Motor neuron (in vitro differentiated cells): ENCODE data around the gene ARFIP2. TPM values are rescaled to one million over a fixed set of nuclear protein-coding genes. Genes with fewer than 3 reads are reported as not detected.
A peak's percentile ranks its signal among the peaks of the same experiment; 100 is the strongest.

ENCODE experiments used
- ATAC-seq, 8 experiments: fragments of 200-7000 bp; cut with Tn5 transposase; replicated peaks in 6 of 8; 2 replicates each; pipeline ENCODE4 v1.8.0; 2021; ENCODE audit warnings: mild to moderate bottlenecking in 8 of 8, moderate library complexity in 8 of 8
- H3K27ac ChIP-seq, 2 donors: fragments of 250-450 bp; sonication (Bioruptor Pico); 2 replicates each; pipeline ENCODE4 v1.9.0; 2021; ENCODE audit warnings: antibody characterized with exemption in 2 of 2, mild to moderate bottlenecking in 2 of 2, moderate library complexity in 1 of 2
- H3K4me1 ChIP-seq, 2 donors: fragments of 250-450 bp; sonication (Bioruptor Pico); replicated peaks in 1 of 2; 2 replicates each; pipeline ENCODE4 v1.6.1; 2021; ENCODE audit warnings: antibody characterized with exemption in 2 of 2, mild to moderate bottlenecking in 2 of 2, moderate library complexity in 1 of 2
- H3K4me3 ChIP-seq, 5 donors: fragments of 250-450 bp; sonication (Bioruptor Pico); 2 replicates each; pipeline ENCODE4 v1.9.0; 2021; ENCODE audit warnings: antibody characterized with exemption in 5 of 5, mild to moderate bottlenecking in 5 of 5, moderate library complexity in 4 of 5
- WGBS, 10 experiments: fragments of 450-650 bp; shearing (Covaris generic); methylation state at CpG; one replicate each; pipeline ENCODE4 v1.0.0; 2022; 5-methylcytosine and 5-hydroxymethylcytosine counted together
- in situ Hi-C, 9 experiments: fragments of 400-800 bp; cut with MboI; loops; one replicate each; pipeline ENCODE4 v1.15.0; 2021; ENCODE audit warnings: low sequenced_read_pairs in 9 of 9, low pct_unique_long_range_greater_than_20kb in 2 of 9; ENCODE audit not compliant: unreplicated experiment in 9 of 9
- total RNA-seq, 8 experiments: library from RNA; unstranded; fragments of 300-600 nt; gene quantifications; 2 replicates each; pipeline versions ENCODE4 v1.2.3 to v1.2.4, GENCODE V29; 2022

ARFIP2 gene
- total RNA-seq, 8 experiments from 2014 or later: 36.8 to 63.4 (median 57.2) TPM

DNA sequence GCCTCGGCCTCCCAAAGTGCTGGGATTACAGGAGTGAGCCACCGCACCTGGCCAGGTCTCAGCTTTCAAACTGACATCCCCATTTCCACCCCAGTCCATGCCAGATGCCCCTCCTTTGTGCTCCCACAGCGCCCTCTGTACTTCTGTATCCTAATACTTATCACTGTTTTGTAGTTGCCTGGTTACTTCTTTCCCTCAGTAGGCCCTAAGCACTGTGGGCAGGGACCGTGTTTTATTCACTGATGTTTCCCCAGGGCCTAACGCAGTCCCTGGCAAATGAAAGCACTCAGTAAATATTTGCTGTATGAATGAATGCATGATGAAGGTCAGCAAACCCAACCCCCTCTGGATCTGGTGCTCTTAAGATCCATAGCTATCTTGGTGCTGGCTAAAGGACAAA, 5.2 kb downstream of the ARFIP2 start:
- H3K4me3 ChIP-seq: no peak overlapping the region
- in situ Hi-C loops: no loop called here
- H3K4me1 ChIP-seq: peaks cover 18 to 24% of the 10 kb centered on the region in 2 donors
- H3K27ac ChIP-seq: no peak overlapping the region
- ATAC-seq: peak in 1 of 8 experiments; percentile 23
- WGBS, 10 experiments: 10 to 100% (median 69%) methylated on average over 1 to 4 of the region's 5 CpGs; no CpG with 5 or more reads in 3 of the 10 experiments

DNA sequence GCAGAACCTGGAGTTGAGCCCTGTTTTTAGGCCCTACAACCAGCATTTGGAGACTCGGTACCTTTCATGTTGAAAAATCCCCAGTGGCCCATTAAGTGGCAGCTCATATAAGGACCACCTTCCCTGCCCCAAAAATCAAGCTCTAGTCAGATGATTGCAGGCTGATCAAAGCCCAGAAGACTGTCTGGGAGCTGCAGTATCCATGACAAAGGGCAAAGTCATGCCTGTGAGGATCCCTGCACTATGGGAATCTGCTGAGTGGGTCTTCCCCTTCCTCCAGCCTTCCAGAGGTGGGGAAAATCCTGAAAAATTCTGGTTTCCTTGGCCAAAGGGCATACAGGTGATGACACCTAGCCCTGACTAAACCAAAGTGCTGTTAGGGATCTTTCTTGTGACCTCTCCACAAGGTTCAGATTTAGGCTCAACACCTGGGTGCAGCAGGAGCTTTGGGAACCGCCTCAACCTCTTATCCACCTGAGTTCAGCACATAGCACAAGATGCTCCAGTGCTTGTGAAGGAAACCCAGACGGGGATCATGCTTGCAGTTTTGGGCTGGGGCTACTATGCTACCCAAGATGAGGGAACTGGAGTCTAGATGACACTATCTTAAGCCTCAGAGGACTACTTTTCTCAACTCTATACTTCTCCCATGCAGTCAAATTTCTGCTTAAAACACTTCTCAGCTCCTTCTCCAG, 6.2 kb downstream of the ARFIP2 start:
- Histone ChIP-seq H3K4me1 (peaks cover 13 to 18% of the 10 kb centered on the region in 2 donors), H3K27ac (peak overlapping the region; percentile 85 to 86), H3K4me3 (peak overlapping the region in 2 of 5 donors; percentile 50 to 70)
- WGBS, 10 experiments: 32 to 100% (median 68%) methylated on average over 1 to 3 of the region's 3 CpGs; no CpG with 5 or more reads in 2 of the 10 experiments
- in situ Hi-C loops: no loop called here
- ATAC-seq: no peak

- H3K27ac ChIP-seq: peak overlapping the region; percentile 85 to 86
- WGBS, 10 experiments: 0 to 100% (median 58%) methylated on average over 1 to 6 of the region's 7 CpGs; no CpG with 5 or more reads in 1 of the 10 experiments
- peak overlapping the region; percentile 49 to 90 (median 50) for H3K4me3 ChIP-seq
- ATAC-seq: no peak
- in situ Hi-C loops: no loop called here
- peaks cover 13 to 16% of the 10 kb centered on the region in 2 donors for H3K4me1 ChIP-seq
Measured at GRCh38 chr11:6474413-6474792, 6.7 kb downstream of the ARFIP2 start.

GRCh38 chr11:6473451-6474412, 7.4 kb downstream of the ARFIP2 start, which contains the start of gene TRIM3:
TSS of gene TRIM3 (minus strand) at chr11:6473941. CDS start at chr11:6465695, 8,246 bp downstream.
- in situ Hi-C loops: no loop called here
- peaks cover 15 to 16% of the 10 kb centered on the region in 2 donors for H3K4me1 ChIP-seq
- 0 to 18% (median 2%) methylated on average over 3 to 10 of the region's 87 CpGs; no CpG with 5 or more reads in 7 of the 10 experiments for WGBS, 10 experiments
- ATAC-seq: peak; percentile 69 to 87 (median 80)
- H3K27ac ChIP-seq: peak within 1 kb of the TSS; percentile 85 to 86
- peak within 1 kb of the TSS; percentile 49 to 90 (median 50) for H3K4me3 ChIP-seq

DNA sequence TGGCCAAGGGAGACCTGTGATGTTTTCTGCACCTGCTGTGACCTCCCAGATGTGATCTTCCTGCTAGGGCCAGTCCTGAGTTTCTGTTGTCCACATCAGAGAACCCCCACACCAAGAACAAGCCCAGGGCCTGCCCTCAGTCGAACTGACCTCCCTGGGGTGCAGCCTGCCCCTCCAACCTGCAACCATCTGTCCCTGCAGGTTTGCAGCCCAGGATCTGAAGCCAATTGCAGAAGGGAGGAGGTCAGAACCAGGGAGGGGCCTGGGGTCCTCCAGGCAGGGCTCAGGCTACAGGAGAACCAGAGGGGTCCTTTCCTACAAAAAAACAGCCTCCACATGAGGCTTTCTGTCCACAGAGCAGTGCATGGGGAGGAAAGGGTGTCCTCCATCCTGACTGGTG, 8.2 kb downstream of the ARFIP2 start:
- peak overlapping the region; percentile 49 to 90 (median 50) for H3K4me3 ChIP-seq
- peak overlapping the region; percentile 26 to 65 for H3K27ac ChIP-seq
- in situ Hi-C loops: no loop called here
- WGBS, 10 experiments: 0 to 20% methylated on average over 1 of the region's 1 CpG; no CpG with 5 or more reads in 8 of the 10 experiments
- no peak for ATAC-seq
- H3K4me1 ChIP-seq: peaks cover 16% of the 10 kb centered on the region in 2 donors

DNA sequence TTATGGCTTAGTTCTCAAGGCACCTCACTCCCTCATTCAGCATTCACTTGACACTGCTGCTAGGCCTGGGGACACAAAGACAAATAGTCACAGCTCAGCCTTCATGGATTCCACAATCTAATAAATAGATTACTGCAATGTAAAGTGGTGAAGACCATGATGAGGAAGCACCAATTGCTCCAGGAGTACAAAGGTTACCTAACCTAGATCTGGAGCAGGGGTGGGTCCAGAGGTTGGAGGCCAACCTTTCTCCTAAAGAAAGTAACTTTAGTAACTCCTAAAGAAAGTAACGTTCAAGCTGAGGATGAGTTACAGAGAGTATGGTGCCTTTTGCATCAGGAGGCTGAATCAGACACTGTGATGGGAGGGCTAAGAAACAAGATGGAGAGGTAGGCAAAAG, 11.5 kb downstream of the ARFIP2 start:
- 91 to 100% (median 100%) methylated on average over 1 of the region's 1 CpG; no CpG with 5 or more reads in 5 of the 10 experiments for WGBS, 10 experiments
- H3K27ac ChIP-seq: no peak overlapping the region
- H3K4me3 ChIP-seq: no peak overlapping the region
- in situ Hi-C loops: no loop called here
- no peak for ATAC-seq
- peaks cover 14% of the 10 kb centered on the region in 2 donors for H3K4me1 ChIP-seq

DNA sequence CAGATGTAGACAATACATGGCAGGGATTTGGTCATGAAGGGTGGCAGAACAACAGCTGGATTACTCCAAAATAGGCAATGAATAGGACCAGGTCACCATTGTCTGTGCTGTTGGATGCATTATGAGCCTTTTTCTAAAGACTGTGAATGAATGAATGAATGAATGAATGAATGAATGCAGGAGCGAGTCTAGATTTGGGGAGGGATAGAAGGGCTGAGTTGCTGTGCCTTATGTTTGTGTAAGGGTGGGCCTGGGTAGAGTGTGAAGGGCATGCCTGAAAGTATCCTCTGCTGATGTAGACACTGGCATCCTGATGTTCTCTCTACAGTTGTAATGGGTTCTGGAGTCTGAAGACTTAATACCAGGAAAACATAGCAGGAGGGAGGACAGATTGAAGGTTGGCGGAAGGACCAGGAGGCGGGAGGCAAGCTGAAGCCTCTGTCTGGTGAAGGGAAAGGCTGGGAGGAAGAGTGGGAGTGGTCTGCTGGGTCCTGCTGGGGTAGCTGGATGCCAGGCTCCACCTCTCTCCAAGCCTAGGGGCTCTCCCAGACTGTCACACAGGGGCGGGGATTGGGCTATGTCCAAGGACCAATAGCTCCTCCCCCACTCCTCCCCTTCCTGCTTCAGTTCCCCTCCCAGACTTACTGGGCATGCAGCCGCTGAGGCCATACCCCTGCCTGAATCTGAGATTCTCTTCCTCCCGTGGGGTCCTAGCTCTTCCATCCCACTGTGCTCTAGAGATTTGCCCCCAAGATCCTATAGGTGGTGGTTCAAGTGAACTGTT, 12.2 kb downstream of the ARFIP2 start:
- no peak overlapping the region for H3K4me3 ChIP-seq
- ATAC-seq: peak; percentile 32 to 67 (median 60)
- in situ Hi-C loops: no loop called here
- H3K27ac ChIP-seq: no peak overlapping the region
- peaks cover 11% of the 10 kb centered on the region in 2 donors for H3K4me1 ChIP-seq
- 14 to 100% (median 65%) methylated on average over 1 to 4 of the region's 6 CpGs; no CpG with 5 or more reads in 1 of the 10 experiments for WGBS, 10 experiments

DNA sequence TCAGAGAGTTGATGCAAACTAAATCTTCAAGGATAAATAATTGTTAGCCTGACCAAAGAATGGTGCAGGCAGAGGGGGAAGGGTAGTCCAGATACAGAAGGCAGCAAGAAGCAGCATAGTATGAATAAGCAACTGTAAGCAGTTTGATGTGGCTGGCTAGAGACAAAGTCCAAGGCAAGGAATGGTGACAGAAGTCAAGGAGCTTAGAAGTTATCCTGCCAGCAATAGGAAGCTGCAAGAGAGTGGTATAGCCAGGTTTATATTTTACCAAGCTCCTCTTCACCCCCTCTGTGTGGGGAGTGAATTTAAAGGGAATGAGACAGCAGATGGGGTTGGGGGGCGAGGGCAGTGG, 22.1 kb downstream of the ARFIP2 start:
- ATAC-seq: peak in 1 of 8 experiments; percentile 42
- in situ Hi-C loops: no loop called here

GRCh38 chr11:6458352-6459098, 22.6 kb downstream of the ARFIP2 start:
- in situ Hi-C loops: no loop called here
- Histone ChIP-seq H3K4me3 (no peak overlapping the region), H3K27ac (no peak overlapping the region), H3K4me1 (no peaks in the 10 kb centered on the region)
- peak in 1 of 8 experiments; percentile 83 for ATAC-seq
- 62 to 100% (median 77%) methylated on average over 1 to 2 of the region's 2 CpGs; no CpG with 5 or more reads in 5 of the 10 experiments for WGBS, 10 experiments

More for the DNA sequence above, 22.1 kb downstream of the ARFIP2 start:
- 43 to 100% (median 60%) methylated on average over 1 of the region's 1 CpG; no CpG with 5 or more reads in 5 of the 10 experiments for WGBS, 10 experiments
- Histone ChIP-seq H3K4me1 (no peaks in the 10 kb centered on the region), H3K4me3 (no peak overlapping the region), H3K27ac (no peak overlapping the region)

DNA sequence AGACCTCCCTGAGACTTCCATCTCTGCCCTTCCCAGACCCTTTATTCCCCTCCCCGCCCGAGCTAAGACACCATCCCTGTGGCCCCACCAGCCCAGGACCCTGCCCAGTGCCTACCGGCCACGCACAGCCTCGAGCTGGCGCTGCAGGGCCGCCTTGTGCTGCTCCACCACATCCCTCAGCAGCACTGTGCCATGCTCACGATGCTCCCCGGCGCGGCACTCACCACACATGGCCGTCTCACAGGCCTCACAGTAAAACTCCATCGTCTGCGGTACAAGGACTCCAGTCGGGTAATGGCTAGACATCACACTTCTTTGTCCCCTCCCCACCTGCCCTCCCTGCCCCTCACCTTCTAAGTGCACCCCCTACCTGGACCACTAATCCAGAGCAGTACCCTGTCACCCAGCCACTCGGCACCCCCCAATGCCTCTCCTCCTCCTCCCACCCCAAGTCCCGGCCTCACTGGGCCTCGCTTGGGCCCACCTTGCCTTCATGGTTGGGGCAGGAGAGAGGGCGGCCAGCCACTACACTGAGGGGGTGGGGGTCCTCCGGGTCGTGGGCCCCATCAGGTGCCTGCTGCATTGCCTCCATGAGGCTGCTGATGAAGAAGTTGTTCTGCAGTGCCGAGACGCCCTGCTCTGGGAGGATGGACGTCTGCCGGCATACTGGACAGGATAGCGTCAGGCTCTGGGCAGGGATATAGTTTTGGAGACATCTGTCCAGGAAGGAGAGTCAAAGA, 23.4 kb downstream of the ARFIP2 start:
- no peak overlapping the region for H3K27ac ChIP-seq
- H3K4me3 ChIP-seq: no peak overlapping the region
- 80% methylated on average over 1 to 4 of the region's 26 CpGs; no CpG with 5 or more reads in 7 of the 10 experiments for WGBS, 10 experiments
- in situ Hi-C loops: no loop called here
- no peaks in the 10 kb centered on the region for H3K4me1 ChIP-seq
- no peak for ATAC-seq

DNA sequence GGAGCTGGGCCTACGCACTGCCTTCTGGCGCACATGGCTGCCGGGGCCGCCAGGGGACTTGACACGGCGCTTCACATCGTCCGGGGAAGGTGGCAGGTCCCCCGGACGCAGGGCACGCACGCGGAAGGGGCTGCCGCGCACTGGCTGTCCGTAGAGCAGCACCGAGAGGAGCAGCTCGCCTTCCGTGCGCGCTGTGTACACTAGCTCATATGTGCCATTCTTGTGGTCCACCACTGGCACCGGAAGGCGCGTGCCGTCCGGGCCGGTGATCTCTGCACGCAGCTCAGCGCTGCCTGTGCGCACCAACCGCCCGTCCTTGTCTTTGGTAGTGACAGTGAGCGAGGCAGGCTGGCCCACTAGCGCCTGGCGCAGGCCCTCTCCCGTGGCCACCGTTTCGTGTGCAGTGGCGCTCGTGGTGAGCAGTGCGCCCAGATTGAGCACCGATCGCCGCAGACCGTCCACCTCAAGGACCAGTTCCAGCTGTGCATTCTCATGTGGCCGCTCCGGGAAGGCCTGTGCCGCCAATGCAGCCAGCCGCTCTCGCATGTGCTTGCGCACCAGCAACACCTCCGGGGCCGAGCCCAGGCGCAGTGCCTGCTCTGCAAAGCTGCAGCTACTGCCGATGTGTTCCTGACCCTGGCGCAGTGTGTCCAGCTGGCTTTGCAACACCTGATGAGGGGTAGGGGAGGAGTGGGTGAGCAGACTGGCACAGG, 24.6 kb downstream of the ARFIP2 start:
- no peak overlapping the region for H3K4me3 ChIP-seq
- 80 to 100% (median 95%) methylated on average over 2 to 16 of the region's 56 CpGs; no CpG with 5 or more reads in 2 of the 10 experiments for whole genome bisulfite sequencing, 10 experiments
- H3K27ac ChIP-seq: no peak overlapping the region
- in situ Hi-C loops: no loop called here
- no peak for ATAC-seq
- H3K4me1 ChIP-seq: no peaks in the 10 kb centered on the region
